Measurements from ENCODE around the gene NMT2. TPM values are rescaled to one million over a fixed set of nuclear protein-coding genes. Genes with fewer than 3 reads are reported as not detected.

The NMT2 gene
- total and polyA plus RNA-seq, 2 experiments from 2014 or later = 11.7 to 16.8 TPM

GRCh38 chr10:15147594-15148392 lies 20.7 kb downstream of the NMT2 start (continued):
- TF ChIP-seq ETS1 (IDR thresholded peaks at IDR 0.05) (no peak), ZNF114 (CRISPR knock-in tag; IDR thresholded peaks at IDR 0.05) (no peak), NANOG (IDR thresholded peaks at IDR 0.05; ENCODE audit: borderline replicate concordance) (no peak), REST (IDR thresholded peaks at IDR 0.05; ENCODE audit: unreplicated experiment) (no peak), JUNB (IDR thresholded peaks at IDR 0.05; ENCODE audit: unreplicated experiment) (no peak), STAT1 (IDR thresholded peaks at IDR 0.05; ENCODE audit: unreplicated experiment) (no peak)

- no peak overlapping the region for H3K27ac Mint-ChIP-seq
- Histone ChIP-seq H3K4me2 (no peak overlapping the region), H3F3A (replicated peaks; ENCODE audit: low read depth) (no peaks in the 10 kb centered on the region), H3K27me3 (ENCODE audit: insufficient read depth) (no peaks in the 10 kb centered on the region), H3K79me2 (replicated peaks; ENCODE audit: insufficient read depth) (peaks cover 42% of the 10 kb centered on the region), H3K27ac (ENCODE audit: low read depth) (no peak overlapping the region), H3K9me2 (ENCODE audit: insufficient read depth) (0 out of 2 replicates have a peak, but pooled peaks cover 7% of the 10 kb centered on the region), H3K36me3 (ENCODE audit: insufficient read depth) (no peaks in the 10 kb centered on the region), H3K4me1 (ENCODE audit: insufficient read depth) (no peaks in the 10 kb centered on the region), H3K4me3 (no peak overlapping the region), H4K20me1 (replicated peaks; ENCODE audit: insufficient read depth) (peaks cover 8% of the 10 kb centered on the region), H2AFZ (no peak overlapping the region)
- DNase-seq (ENCODE audit: low spot score) = peak; percentile 24
- H3K36me3 Mint-ChIP-seq (ENCODE audit: low read depth) = no peaks in the 10 kb centered on the region
- ATAC-seq = no peak
- TF ChIP-seq ZNF331 (CRISPR knock-in tag; IDR thresholded peaks at IDR 0.05; ENCODE audit: low read depth) (no peak), CTCF (conservative IDR thresholded peaks at IDR 0.05; ENCODE audit: low read depth in 2 of 2) (peak in 1 of 2 experiments; percentile 50; a peak in 3 of 4 replicates)
- H3K9me3 Mint-ChIP-seq = no peaks in the 10 kb centered on the region
- no peak overlapping the region for H3K4me3 Mint-ChIP-seq
- peaks cover 8% of the 10 kb centered on the region for H3K4me1 Mint-ChIP-seq
- H3K27me3 Mint-ChIP-seq (ENCODE audit: insufficient read depth, low read depth, poor library complexity) = peaks cover 4% of the 10 kb centered on the region
These were observed 22.1 kb downstream of the NMT2 start for GRCh38 chr10:15146366-15146765.
